Type B pancreatic cell (in vitro differentiated cells): Measurements from ENCODE around the gene SPTY2D1. TPM values are rescaled to one million over a fixed set of nuclear protein-coding genes. Genes with fewer than 3 reads are reported as not detected.
"Not testable (repeated sequence)": the region's sequence is repeated elsewhere in the genome, so short reads cannot be mapped to it uniquely, and the experiment has no call there.

Experiments
- DNase-seq: peaks from one replicate; pipeline ENCODE4 v3.0.0; 2021; ENCODE audit warnings: mixed read lengths; ENCODE audit not compliant: unreplicated experiment; ENCODE audit errors: extremely low spot score
- H3K27ac Mint-ChIP-seq: 2 replicates; pipeline ENCODE4 v1.8.0; 2021; ENCODE audit warnings: mild to moderate bottlenecking, mixed read lengths
- H3K27me3 Mint-ChIP-seq: 2 replicates; pipeline ENCODE4 v1.8.0; 2021; ENCODE audit warnings: mixed read lengths
- H3K36me3 Mint-ChIP-seq: 2 replicates; pipeline ENCODE4 v1.8.0; 2021; ENCODE audit warnings: mixed read lengths
- H3K4me1 Mint-ChIP-seq: one replicate; pipeline ENCODE4 v1.8.0; 2021; ENCODE audit warnings: mixed read lengths; ENCODE audit not compliant: unreplicated experiment
- H3K4me3 Mint-ChIP-seq: 2 replicates; pipeline ENCODE4 v1.8.0; 2021; ENCODE audit warnings: mild to moderate bottlenecking, mixed read lengths
- H3K9me3 Mint-ChIP-seq: 2 replicates; pipeline ENCODE4 v1.8.0; 2021; ENCODE audit warnings: mixed read lengths
- total RNA-seq: library from RNA; stranded (reverse); gene quantifications from 2 replicates; pipeline ENCODE4 v1.2.1, GENCODE V29; 2021; ENCODE audit warnings: low replicate concordance
- TF ChIP-seq, protein P1 (sequence below): fragments of 200-600 bp; sonication (generic); conservative IDR thresholded peaks from 2 replicates; pipeline ENCODE4 v1.5.0; 2021; ENCODE audit warnings: antibody characterized with exemption, mild to moderate bottlenecking

Gene SPTY2D1
- total RNA-seq, 1 donor from 2014 or later: 20.8 TPM

GRCh38 chr11:18599739-18600230, 34.4 kb downstream of the SPTY2D1 start, which contains the start of gene MISFA:
TSS of gene MISFA (plus strand) at chr11:18599789. CDS start at chr11:18599929, 140 bp downstream.
- no peak for DNase-seq
- no peak within 1 kb of the TSS for H3K27ac Mint-ChIP-seq
- H3K36me3 Mint-ChIP-seq: peaks cover 5% of the 10 kb centered on the region
- H3K4me3 Mint-ChIP-seq: no peak within 1 kb of the TSS
- TF ChIP-seq, protein P1, sequence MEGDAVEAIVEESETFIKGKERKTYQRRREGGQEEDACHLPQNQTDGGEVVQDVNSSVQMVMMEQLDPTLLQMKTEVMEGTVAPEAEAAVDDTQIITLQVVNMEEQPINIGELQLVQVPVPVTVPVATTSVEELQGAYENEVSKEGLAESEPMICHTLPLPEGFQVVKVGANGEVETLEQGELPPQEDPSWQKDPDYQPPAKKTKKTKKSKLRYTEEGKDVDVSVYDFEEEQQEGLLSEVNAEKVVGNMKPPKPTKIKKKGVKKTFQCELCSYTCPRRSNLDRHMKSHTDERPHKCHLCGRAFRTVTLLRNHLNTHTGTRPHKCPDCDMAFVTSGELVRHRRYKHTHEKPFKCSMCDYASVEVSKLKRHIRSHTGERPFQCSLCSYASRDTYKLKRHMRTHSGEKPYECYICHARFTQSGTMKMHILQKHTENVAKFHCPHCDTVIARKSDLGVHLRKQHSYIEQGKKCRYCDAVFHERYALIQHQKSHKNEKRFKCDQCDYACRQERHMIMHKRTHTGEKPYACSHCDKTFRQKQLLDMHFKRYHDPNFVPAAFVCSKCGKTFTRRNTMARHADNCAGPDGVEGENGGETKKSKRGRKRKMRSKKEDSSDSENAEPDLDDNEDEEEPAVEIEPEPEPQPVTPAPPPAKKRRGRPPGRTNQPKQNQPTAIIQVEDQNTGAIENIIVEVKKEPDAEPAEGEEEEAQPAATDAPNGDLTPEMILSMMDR: no peak
- H3K4me1 Mint-ChIP-seq: peaks cover 5% of the 10 kb centered on the region
- no peaks in the 10 kb centered on the region for H3K27me3 Mint-ChIP-seq
- no peaks in the 10 kb centered on the region for H3K9me3 Mint-ChIP-seq

GRCh38 chr11:18594999-18595749, 39.0 kb downstream of the SPTY2D1 start:
- Mint-ChIP-seq H3K9me3 (no peaks in the 10 kb centered on the region), H3K36me3 (peaks cover 5% of the 10 kb centered on the region), H3K4me3 (no peak overlapping the region), H3K27ac (no peak overlapping the region), H3K27me3 (no peaks in the 10 kb centered on the region), H3K4me1 (peaks cover 6% of the 10 kb centered on the region)
- TF ChIP-seq, protein P1: no peak
- DNase-seq: no peak

- not testable (repeated sequence) for DNase-seq, H3K9me3 Mint-ChIP-seq, H3K36me3 Mint-ChIP-seq, H3K4me1 Mint-ChIP-seq, H3K4me3 Mint-ChIP-seq, H3K27ac Mint-ChIP-seq, H3K27me3 Mint-ChIP-seq
These were observed 40.1 kb downstream of the SPTY2D1 start for GRCh38 chr11:18594088-18594487.

DNA sequence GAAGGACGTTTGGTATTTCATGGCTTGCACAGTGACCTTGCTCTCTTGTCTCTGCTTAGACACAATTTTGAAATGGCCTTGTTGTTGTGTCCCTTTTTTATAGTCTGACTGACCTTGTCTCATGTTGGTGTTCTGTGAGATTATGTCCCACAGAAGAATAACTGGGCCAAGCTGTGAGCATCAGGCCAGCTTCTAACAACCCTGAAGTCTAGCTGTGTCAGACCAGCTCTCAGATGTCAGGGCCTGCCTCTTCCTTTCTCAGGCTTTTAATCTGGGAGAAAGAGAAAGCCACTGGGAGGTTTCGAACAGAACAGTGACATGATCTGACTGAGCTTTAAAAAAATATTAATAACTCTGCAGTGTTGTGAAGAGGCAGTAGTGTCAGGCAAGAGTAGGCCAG, 43.6 kb downstream of the SPTY2D1 start:
- H3K36me3 Mint-ChIP-seq: no peaks in the 10 kb centered on the region
- no peak for DNase-seq
- H3K27ac Mint-ChIP-seq: no peak overlapping the region
- peaks cover 6% of the 10 kb centered on the region for H3K4me1 Mint-ChIP-seq
- no peaks in the 10 kb centered on the region for H3K9me3 Mint-ChIP-seq
- no peaks in the 10 kb centered on the region for H3K27me3 Mint-ChIP-seq
- H3K4me3 Mint-ChIP-seq: peak overlapping the region; percentile 12
- TF ChIP-seq, protein P1: no peak

DNA sequence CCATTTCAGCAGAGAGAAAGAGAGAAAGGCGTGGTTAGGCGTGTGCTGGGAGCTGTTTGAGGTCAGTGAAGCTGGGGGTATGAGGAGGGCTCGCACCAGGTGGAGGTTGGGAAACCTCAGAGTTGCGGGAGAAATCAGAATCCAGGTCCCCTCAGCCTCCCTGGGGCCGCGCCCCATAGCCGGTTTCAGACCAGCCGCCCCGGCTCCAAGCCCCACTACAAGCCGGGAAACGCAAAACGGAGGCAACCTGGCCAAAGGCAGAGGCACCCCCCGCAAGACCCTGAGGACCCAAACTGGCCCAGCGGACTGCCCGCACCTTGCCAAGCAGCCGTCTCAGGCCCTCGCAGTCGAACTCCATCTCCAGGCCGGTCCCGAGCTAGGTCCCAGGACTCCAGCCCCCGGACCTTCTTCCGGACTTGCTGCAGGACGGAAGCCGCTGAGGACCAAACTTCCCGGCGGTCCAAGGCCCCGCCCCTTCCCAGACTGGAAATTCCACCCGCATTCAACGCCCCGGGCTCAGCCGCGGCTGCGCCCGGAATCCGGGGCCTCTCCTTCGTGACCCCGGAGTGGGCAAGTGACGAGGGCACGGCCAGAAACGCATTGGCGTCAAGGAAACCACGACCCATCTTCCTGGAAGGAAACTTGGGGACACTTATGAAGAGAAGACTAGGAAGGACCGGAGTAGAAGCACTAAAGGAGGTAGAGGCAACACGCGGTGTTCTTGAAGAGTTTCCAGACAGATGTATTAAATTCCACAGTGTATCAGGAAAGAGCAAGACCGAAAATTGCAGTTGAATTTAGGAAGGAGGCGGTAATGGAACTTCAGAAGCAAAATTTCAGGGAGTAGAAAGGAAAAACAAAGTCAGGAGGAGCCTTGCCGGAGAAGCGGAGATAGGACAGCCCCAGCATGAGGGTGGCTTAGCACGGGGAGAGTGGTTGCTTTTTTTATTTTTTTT, 45.6 kb downstream of the SPTY2D1 start, which contains the start of gene UEVLD:
Gene UEVLD (minus strand): TSS at position 438 of the 956 bp plus-strand sequence. CDS start 80 bp downstream, at position 358.
- Mint-ChIP-seq H3K4me1 (no peaks in the 10 kb centered on the region), H3K27me3 (no peaks in the 10 kb centered on the region), H3K36me3 (no peaks in the 10 kb centered on the region), H3K9me3 (no peaks in the 10 kb centered on the region), H3K4me3 (no peak within 1 kb of the TSS), H3K27ac (no peak within 1 kb of the TSS)
- peak; percentile 92 for DNase-seq
- TF ChIP-seq, protein P1: no peak
